IPS DF 19.7 (cell line): Measurements from ENCODE around the gene HS1BP3.

Experiments
- DNase-seq: peaks from one replicate; pipeline ENCODE4 v3.0.0-alpha.2; 2013; ENCODE audit warnings: low read depth, low spot score

The HS1BP3 gene

DNA sequence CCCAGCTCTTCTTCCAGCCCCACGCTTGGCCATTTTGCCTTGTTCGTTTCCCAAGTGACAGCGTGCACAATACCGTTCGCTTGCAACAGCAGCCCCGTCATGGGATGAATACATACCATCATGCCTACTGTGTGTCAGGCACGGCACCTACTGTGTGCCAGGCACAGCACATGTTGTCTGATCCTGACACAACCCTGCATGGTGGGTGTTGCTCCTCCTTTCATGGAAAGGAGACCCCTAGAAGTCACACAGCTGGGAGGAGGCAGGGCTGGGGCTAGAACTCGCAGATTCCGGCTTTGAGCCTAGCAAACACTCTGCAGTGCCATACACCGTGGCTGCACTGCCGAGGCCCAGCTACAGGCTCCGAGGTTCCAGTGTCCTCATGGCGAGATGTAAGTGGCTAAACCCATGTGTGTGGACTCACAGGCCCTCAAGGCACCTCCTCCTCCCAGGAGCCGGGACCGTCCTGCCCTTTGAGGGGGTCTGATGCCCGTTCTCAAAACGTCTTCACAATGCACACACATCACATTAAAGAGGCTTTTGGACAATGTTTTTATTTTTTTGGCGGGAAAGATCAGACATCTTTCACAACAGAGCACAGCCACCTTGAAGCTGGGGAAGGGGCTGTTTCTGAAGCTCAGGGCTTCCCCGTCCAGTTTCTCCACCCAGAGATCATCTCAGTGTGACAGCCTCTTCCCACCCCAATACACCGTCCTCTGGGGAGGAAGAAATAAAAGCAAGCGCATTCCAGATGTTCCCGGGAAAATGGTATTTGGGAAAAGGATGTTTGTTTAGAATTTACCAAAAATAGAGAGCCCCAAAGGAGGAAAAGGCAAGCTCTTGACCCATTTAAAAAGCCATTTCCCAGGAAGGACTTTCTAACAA is 64.9 kb downstream of the HS1BP3 start:
- DNase-seq = no peak

GRCh38 chr2:20585359-20585709 is 65.6 kb downstream of the HS1BP3 start:
- no peak for DNase-seq

GRCh38 chr2:20584399-20585358 is 66.2 kb downstream of the HS1BP3 start:
- DNase-seq = peak; percentile 97

DNA sequence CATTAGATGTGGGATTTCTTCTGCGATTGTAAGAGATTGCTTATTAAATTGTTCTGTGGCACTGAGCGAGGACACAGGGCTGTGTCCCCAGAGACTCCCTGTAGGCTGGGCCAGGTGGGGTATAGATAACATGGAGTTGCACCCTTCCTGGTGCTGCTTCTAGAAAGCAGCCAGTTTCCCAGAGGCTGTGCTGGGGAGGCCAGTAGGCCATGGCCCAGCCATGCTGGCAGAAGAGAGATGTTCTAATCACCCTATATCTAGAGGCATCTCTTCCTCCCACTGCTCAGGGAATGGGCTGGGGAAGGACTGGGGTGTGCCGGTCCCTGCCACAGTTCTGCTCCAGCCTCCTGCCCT is 66.9 kb downstream of the HS1BP3 start:
- DNase-seq = no peak

DNA sequence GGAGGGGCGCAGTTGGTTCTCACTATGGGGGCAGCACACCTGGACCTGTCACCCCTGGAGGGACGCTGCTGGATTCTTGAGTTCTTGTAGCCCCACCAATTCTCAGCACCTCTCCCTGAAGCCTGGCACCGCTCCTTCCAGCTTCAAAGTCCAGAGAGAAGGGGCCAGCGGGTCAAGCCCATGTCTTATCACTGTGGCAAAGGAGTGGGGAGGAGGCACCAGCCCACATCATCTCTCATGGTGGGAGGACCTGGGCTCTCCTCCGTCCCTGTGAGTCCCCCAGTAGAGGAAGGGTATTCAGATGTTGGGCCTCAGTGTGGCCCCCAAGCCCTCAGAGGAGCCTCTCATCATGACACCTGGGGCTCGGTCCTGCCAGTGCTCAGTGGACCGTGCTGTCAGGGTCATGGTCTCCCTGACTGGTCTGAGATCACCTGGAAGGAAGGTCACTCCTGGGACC is 67.4 kb downstream of the HS1BP3 start:
- no peak for DNase-seq

GRCh38 chr2:20582600-20583221 is 68.2 kb downstream of the HS1BP3 start:
- no peak for DNase-seq

- DNase-seq = no peak
Measured at GRCh38 chr2:20580690-20581437, 70.0 kb downstream of the HS1BP3 start.

GRCh38 chr2:20579866-20580265 is 71.0 kb downstream of the HS1BP3 start:
- no peak for DNase-seq

DNA sequence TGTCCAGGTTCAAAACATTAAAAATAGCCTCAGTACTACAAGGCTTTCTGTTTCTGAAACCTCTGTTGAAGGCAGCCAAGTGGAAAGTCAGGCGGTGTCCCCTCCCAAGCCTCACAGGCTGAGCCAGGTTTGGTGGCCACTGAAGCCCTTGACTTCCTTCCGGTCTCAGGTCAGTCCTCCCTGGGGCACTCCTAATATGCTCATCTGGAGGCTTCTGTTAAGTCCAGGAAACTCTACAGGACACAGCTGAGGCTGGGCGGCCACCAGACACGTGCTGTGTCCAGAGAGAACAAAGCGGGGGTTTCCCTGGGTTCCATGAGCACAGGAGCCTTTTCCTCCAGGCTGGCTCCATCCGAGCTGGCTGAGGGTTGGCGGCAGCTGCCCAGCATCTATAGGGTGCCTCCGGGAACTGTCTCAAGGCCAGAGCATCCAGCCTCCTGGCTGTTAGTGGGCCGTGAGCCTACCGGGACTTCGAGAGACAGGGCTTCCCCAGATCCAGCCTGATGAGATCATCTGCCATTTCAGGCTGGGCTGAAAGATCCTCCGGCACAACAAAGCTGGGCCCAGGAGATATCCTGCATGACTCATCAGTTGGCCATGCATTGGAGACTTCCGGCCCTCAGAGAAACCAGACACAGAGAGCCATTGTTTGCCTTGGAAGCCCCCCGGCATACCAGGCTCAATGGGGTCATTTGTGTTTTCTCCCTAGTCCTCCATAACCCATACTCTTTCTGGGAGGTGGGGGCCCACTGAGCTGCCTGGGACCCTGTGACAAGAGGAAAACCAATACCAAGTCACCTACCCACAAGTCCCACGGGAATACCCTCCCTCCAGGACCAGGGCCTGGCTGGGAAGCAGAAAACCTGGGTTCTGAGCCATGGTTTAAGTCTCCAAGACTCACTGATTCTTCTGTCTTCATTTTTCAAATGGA is 71.7 kb downstream of the HS1BP3 start:
- DNase-seq = peak; percentile 60

- DNase-seq = no peak
Measured at GRCh38 chr2:20578266-20578894, 72.5 kb downstream of the HS1BP3 start.

- no peak for DNase-seq
Measured at GRCh38 chr2:20577495-20578235, 73.2 kb downstream of the HS1BP3 start.

GRCh38 chr2:20576598-20577115 is 74.2 kb downstream of the HS1BP3 start:
- no peak for DNase-seq

GRCh38 chr2:20575935-20576597 is 74.8 kb downstream of the HS1BP3 start:
- DNase-seq = no peak

DNA sequence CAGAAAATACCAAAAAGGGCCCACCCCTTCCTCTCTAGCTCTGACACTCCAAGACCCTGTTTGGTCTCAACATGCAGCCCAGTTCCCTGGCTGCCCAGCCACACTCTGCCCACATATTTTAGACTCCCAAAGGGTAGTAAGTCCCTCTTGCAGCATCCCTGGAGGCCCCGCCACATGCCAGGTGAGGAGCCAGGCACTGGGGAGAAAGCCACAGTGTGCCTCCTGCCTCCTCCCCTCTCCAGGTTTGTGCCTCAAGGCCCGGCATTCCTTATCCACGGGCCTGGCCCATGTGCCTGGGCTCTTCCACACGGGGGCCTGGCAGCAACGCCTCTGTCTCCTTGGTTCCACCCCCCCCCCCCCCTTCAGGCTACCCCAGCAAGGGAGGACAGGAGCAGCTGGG is 75.5 kb downstream of the HS1BP3 start:
- no peak for DNase-seq

- no peak for DNase-seq
Measured at GRCh38 chr2:20574930-20575329, 76.0 kb downstream of the HS1BP3 start.

- no peak for DNase-seq
Measured at GRCh38 chr2:20574423-20574911, 76.4 kb downstream of the HS1BP3 start.

DNA sequence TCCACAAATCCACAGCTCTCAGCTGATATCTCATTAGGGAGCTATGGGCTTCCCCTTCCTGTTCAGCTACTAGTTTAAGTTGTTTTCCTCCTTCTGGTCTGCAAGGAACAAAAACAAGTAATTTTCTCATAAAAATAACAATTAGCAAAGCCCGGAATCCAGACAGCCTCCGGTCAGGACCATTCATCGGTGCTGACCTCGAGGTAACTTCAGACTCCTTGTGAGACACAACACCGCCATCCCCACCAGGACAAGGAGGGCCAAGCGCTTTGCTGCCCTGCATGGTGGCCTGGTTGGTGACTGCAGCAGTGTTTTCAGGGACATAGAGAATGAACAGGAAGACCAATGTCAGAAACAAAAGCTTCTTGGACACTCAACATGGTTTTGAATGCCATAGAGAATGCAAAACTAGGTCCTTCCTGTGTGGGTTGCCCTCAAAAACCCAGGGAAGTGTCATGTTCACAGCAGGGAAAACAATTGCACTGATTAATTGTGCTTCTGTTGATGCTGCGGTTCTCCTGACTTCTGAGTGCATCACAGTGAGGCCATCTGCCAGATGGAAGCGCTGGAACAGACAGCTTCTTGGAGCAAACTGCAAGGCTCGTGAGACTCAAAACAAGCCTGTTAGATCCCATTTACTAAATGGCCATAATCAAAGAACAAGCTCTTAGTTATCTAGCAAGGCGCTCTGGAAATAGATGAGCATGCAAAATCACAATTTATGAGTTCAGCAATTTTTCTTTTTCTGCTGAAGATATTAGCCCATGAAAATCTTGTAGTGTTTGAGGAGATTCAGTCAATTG is 77.1 kb downstream of the HS1BP3 start:
- no peak for DNase-seq
